H1 (cell line): ENCODE results near the gene EHD4. TPM values are rescaled to one million over a fixed set of nuclear protein-coding genes. Genes with fewer than 3 reads are reported as not detected.

Source experiments
- CTCF ChIA-PET: fragments of 300-600 bp; sonication (Branson Sonifier 250); formaldehyde crosslinking; loops from one replicate; lab custom pipeline; 2021; ENCODE audit not compliant: partially characterized antibody; lab: Charles Lee
- POLR2A ChIA-PET: fragments of 300-600 bp; sonication (Branson Sonifier 250); formaldehyde crosslinking; loops from one replicate; lab custom pipeline; 2021; ENCODE audit warnings: inconsistent platforms; ENCODE audit not compliant: partially characterized antibody; lab: Charles Lee
- DNase-seq, 2 experiments: peaks; one replicate each; pipeline versions ENCODE4 v3.0.0 to v3.0.0-alpha.2; 2010 to 2022; ENCODE audit warnings: low spot score in 2 of 2, low read depth in 1 of 2, mixed read lengths in 1 of 2
- FAIRE-seq: peaks from 2 replicates; lab custom pipeline; 2011; peaks lifted over from hg19 to GRCh38; lab: Jason Lieb, UNC
- H2AFZ ChIP-seq: 2 replicates; pipeline ENCODE4 v1.8.1; 2012; ENCODE audit warnings: low read length, inconsistent platforms
- H2AK5ac ChIP-seq: 2 replicates; pipeline ENCODE4 v1.6.1; 2013; ENCODE audit warnings: low read depth, low read length
- H2BK120ac ChIP-seq: replicated peaks from 2 replicates; pipeline ENCODE3; 2013; ENCODE audit warnings: low read depth, low read length, inconsistent platforms
- H2BK12ac ChIP-seq: 2 replicates; pipeline ENCODE4 v1.6.1; 2013; ENCODE audit warnings: low read depth, low read length
- H2BK15ac ChIP-seq: 2 replicates; pipeline ENCODE4 v1.6.1; 2013; ENCODE audit warnings: low read length
- H2BK20ac ChIP-seq: 2 replicates; pipeline ENCODE4 v1.6.1; 2013; ENCODE audit warnings: low read length
- H2BK5ac ChIP-seq: 2 replicates; pipeline ENCODE4 v1.6.1; 2013; ENCODE audit warnings: low read depth, low read length
- H3K14ac ChIP-seq: 2 replicates; pipeline ENCODE4 v1.6.1; 2013; ENCODE audit warnings: inconsistent platforms; ENCODE audit not compliant: insufficient read length
- H3K18ac ChIP-seq: 2 replicates; pipeline ENCODE4 v1.6.1; 2013; ENCODE audit warnings: low read length; ENCODE audit errors: extremely low read depth
- H3K23ac ChIP-seq: 2 replicates; pipeline ENCODE4 v1.6.1; 2013; ENCODE audit warnings: inconsistent platforms; ENCODE audit not compliant: insufficient read length
- H3K23me2 ChIP-seq: 2 replicates; pipeline ENCODE4 v1.6.1; 2013; ENCODE audit warnings: low read depth, low read length
- H3K27ac ChIP-seq: 2 replicates; pipeline ENCODE4 v1.6.1; 2011; ENCODE audit warnings: low read depth, low read length, inconsistent platforms
- H3K27me3 ChIP-seq, 4 experiments: replicated peaks in 1 of 4; 1 replicate in 1 of 4; 2 replicates in 3 of 4; pipeline versions ENCODE4 v1.6.1 to v1.8.1; 2011 to 2013; ENCODE audit warnings: low read length in 3 of 4, mild to moderate bottlenecking in 3 of 4, inconsistent platforms in 2 of 4, mixed read lengths in 2 of 4, moderate library complexity in 1 of 4; ENCODE audit not compliant: control insufficient read depth in 3 of 4, insufficient read depth in 3 of 4; ENCODE audit errors: extremely low read depth in 1 of 4
- H3K36me3 ChIP-seq, 4 experiments: 2 replicates each; pipeline versions ENCODE4 v1.6.1 to v1.8.1; 2011 to 2013; ENCODE audit warnings: mild to moderate bottlenecking in 4 of 4, low read length in 3 of 4, moderate library complexity in 2 of 4, control low read depth in 1 of 4, inconsistent platforms in 1 of 4; ENCODE audit not compliant: insufficient read depth in 4 of 4, control insufficient read depth in 2 of 4
- H3K4ac ChIP-seq: replicated peaks from 2 replicates; pipeline ENCODE3; 2013; ENCODE audit warnings: low read length, low read depth, mixed read lengths, inconsistent platforms; ENCODE audit not compliant: insufficient read length
- H3K4me1 ChIP-seq, 4 experiments: replicated peaks in 1 of 4; 1 replicate in 1 of 4; 2 replicates in 3 of 4; pipeline versions ENCODE4 v1.6.1 to v1.8.1; 2011 to 2013; ENCODE audit warnings: low read length in 3 of 4, inconsistent platforms in 2 of 4, mixed read lengths in 1 of 4; ENCODE audit not compliant: insufficient read depth in 4 of 4, control insufficient read depth in 3 of 4
- H3K4me2 ChIP-seq, 2 experiments: 2 replicates each; pipeline versions ENCODE4 v1.6.1 to v1.8.1; 2011 to 2013; ENCODE audit warnings: low read depth in 2 of 2, low read length in 2 of 2, control low read depth in 1 of 2, inconsistent platforms in 1 of 2, mild to moderate bottlenecking in 1 of 2; ENCODE audit not compliant: insufficient read depth in 1 of 2
- H3K4me3 ChIP-seq, 4 experiments: fragments of 200-600, 300-600 bp in 1 of 4; sonication (generic), shearing (Covaris generic), sonication (Bioruptor Twin) in 1 of 4; 2 replicates each; pipeline versions ENCODE4 v1.5.1 to v1.8.1; 2011 to 2016; ENCODE audit warnings: low read length in 4 of 4, low read depth in 3 of 4, control low read depth in 2 of 4, inconsistent platforms in 2 of 4, mild to moderate bottlenecking in 2 of 4, mixed read lengths in 1 of 4, moderate library complexity in 1 of 4; ENCODE audit not compliant: insufficient read depth in 2 of 4; ENCODE audit errors: extremely low read depth in 1 of 4
- H3K56ac ChIP-seq: replicated peaks from 2 replicates; pipeline ENCODE3; 2013; ENCODE audit warnings: low read depth, mild to moderate bottlenecking, mixed read lengths, low read length, inconsistent platforms; ENCODE audit not compliant: insufficient read length
- H3K79me1 ChIP-seq: 2 replicates; pipeline ENCODE4 v1.6.1; 2013; ENCODE audit warnings: low read depth, low read length, control low read depth
- H3K79me2 ChIP-seq, 2 experiments: 2 replicates each; pipeline versions ENCODE4 v1.6.1 to v1.8.1; 2012 to 2013; ENCODE audit warnings: low read length in 2 of 2, mild to moderate bottlenecking in 2 of 2, inconsistent platforms in 1 of 2; ENCODE audit not compliant: insufficient read depth in 2 of 2, control insufficient read depth in 1 of 2
- H3K9ac ChIP-seq, 4 experiments: replicated peaks in 1 of 4; 1 replicate in 1 of 4; 2 replicates in 3 of 4; pipeline versions ENCODE4 v1.6.1 to v1.8.1; 2011 to 2013; ENCODE audit warnings: low read depth in 3 of 4, low read length in 3 of 4, control low read depth in 2 of 4, mild to moderate bottlenecking in 2 of 4, moderate library complexity in 2 of 4, inconsistent platforms in 1 of 4; ENCODE audit errors: extremely low read depth in 1 of 4
- H3K9me3 ChIP-seq, 2 experiments: 2 replicates each; pipeline versions ENCODE4 v1.6.1 to v1.8.1; 2012 to 2013; ENCODE audit warnings: mild to moderate bottlenecking in 2 of 2, moderate library complexity in 2 of 2, control low read depth in 1 of 2, inconsistent platforms in 1 of 2, low read depth in 1 of 2, low read length in 1 of 2, mixed read lengths in 1 of 2; ENCODE audit not compliant: insufficient read depth in 2 of 2
- H4K20me1 ChIP-seq, 2 experiments: replicated peaks in 1 of 2; 2 replicates each; pipeline versions ENCODE3 to v1.8.1; 2011 to 2013; ENCODE audit warnings: inconsistent platforms in 2 of 2, low read length in 2 of 2, mild to moderate bottlenecking in 1 of 2; ENCODE audit not compliant: insufficient read depth in 2 of 2, control insufficient read depth in 1 of 2
- H4K5ac ChIP-seq: 2 replicates; pipeline ENCODE4 v1.6.1; 2013; ENCODE audit warnings: low read length, low read depth, mixed read lengths, inconsistent platforms; ENCODE audit not compliant: insufficient read length
- H4K8ac ChIP-seq: 2 replicates; pipeline ENCODE4 v1.8.0; 2013; ENCODE audit warnings: mild to moderate bottlenecking, moderate library complexity, low read length, inconsistent platforms; ENCODE audit not compliant: insufficient read depth; ENCODE audit errors: extremely low read depth
- H4K91ac ChIP-seq: replicated peaks from 2 replicates; pipeline ENCODE3; 2013; ENCODE audit warnings: low read length, mixed read lengths, inconsistent platforms; ENCODE audit not compliant: insufficient read length
- CBX5 ChIP-seq: fragments of 300-800, 300-1000 bp; sonication (generic); IDR thresholded peaks from 2 replicates; pipeline ENCODE4 v1.7.1; 2016; ENCODE audit warnings: antibody characterized with exemption, low read length, low read depth
- CBX8 ChIP-seq: fragments of 300-800, 300-1000 bp; sonication (generic); IDR thresholded peaks from 2 replicates; pipeline ENCODE4 v1.7.1; 2016; ENCODE audit warnings: low read depth, low read length, borderline replicate concordance
- CEBPB ChIP-seq: IDR thresholded peaks from 2 replicates; pipeline ENCODE4 v1.6.1; 2012; ENCODE audit warnings: low read depth, low read length
- E2F6 ChIP-seq: IDR thresholded peaks from 2 replicates; pipeline ENCODE4 v1.6.1; 2012; ENCODE audit warnings: inconsistent platforms
- HDAC2 ChIP-seq, 2 experiments: fragments of 300-600 bp in 1 of 2; sonication (generic) in 1 of 2; IDR thresholded peaks; 2 replicates each; pipeline ENCODE4 v1.6.1; 2011 to 2012; ENCODE audit warnings: low read depth in 2 of 2, low read length in 2 of 2, mild to moderate bottlenecking in 2 of 2, moderate library complexity in 2 of 2, borderline replicate concordance in 1 of 2, inconsistent platforms in 1 of 2
- HDAC6 ChIP-seq: IDR thresholded peaks from one replicate; pipeline ENCODE4 v1.7.1; 2012; ENCODE audit warnings: low read depth, mild to moderate bottlenecking, inconsistent platforms, low read length, moderate library complexity
- WGBS, 2 experiments: shearing (Covaris generic) in 1 of 2; methylation state at CpG; one replicate each; pipeline versions ENCODE4 v1.1.6 to v1.1.7; 2013 to 2015; ENCODE audit warnings: low lambda C conversion rate in 2 of 2, mixed read lengths in 2 of 2, inconsistent platforms in 1 of 2, low coverage in 1 of 2, missing lambda C conversion rate in 1 of 2; ENCODE audit not compliant: insufficient replicate concordance in 2 of 2, insufficient coverage in 1 of 2, insufficient read length in 1 of 2; ENCODE audit errors: extremely low coverage in 1 of 2, missing lambda C conversion rate in 1 of 2; 5-methylcytosine and 5-hydroxymethylcytosine counted together
- polyA plus RNA-seq, 7 experiments: library from polyadenylated mRNA; depleted of rRNA in 3 of 7; stranded (reverse) in 5 of 7; unstranded in 2 of 7; fragments of >200 nt in 5 of 7; fragments of 200-250 nt in 2 of 7; gene quantifications; 1 replicate in 5 of 7; 2 replicates in 1 of 7; 4 replicates in 1 of 7; pipeline versions ENCODE4 v1.2.1 to v1.2.3, GENCODE V29; 2011 to 2013; ENCODE audit warnings: missing spikeins in 2 of 7, mixed read lengths in 2 of 7
- total RNA-seq: library from RNA; stranded (reverse); fragmentation: NEBNext Ultra II Directional; extraction: Animal tissue kit (Norgen Biotek cat#: 25700); gene quantifications from 2 replicates; pipeline ENCODE4 v1.2.1, GENCODE V29; 2021

EHD4 gene
- total and polyA plus RNA-seq, 2 of the 8 experiments (the other 6 are each of a cell fraction or from before 2014, with no cell fraction given), result 17.5 to 24.5 TPM

- Histone ChIP-seq H3K23ac (no peak overlapping the region), H2AFZ (no peak overlapping the region), H3K4me2 (no peak overlapping the region), H3K27me3 (no peaks in the 10 kb centered on the region), H3K79me2 (no peaks in the 10 kb centered on the region), H2BK15ac (no peak overlapping the region), H2AK5ac (no peak overlapping the region), H3K9ac (no peak overlapping the region), H4K20me1 (peaks cover 2 to 3% of the 10 kb centered on the region in 2 experiments), H3K79me1 (peaks cover 6% of the 10 kb centered on the region), H3K36me3 (peaks cover 9 to 21% (median 13%) of the 10 kb centered on the region in 4 experiments; a peak in 7 of 8 replicates), H4K5ac (no peak overlapping the region), H3K18ac (no peak overlapping the region), H3K23me2 (no peaks in the 10 kb centered on the region), H4K91ac (no peak overlapping the region), H2BK5ac (no peak overlapping the region), H3K14ac (no peak overlapping the region), H3K4me3 (no peak overlapping the region), H3K9me3 (no peaks in the 10 kb centered on the region), H2BK12ac (no peak overlapping the region), H3K56ac (no peak overlapping the region), H3K27ac (no peak overlapping the region), H4K8ac (no peak overlapping the region), H2BK120ac (no peak overlapping the region), H3K4ac (no peak overlapping the region), H2BK20ac (no peak overlapping the region), H3K4me1 (no peaks in the 10 kb centered on the region)
- POLR2A ChIA-PET, result interaction anchor here (0.5 kb wide), 1 partner anchor 478 kb away, joined by 5 read pairs; no protein-coding TSS in a partner anchor
- no peak for TF ChIP-seq HDAC6
- TF ChIP-seq CBX8, result no peak
- TF ChIP-seq CEBPB, result no peak
- no peak for TF ChIP-seq E2F6
- no peak for TF ChIP-seq CBX5
- no peak for TF ChIP-seq HDAC2 (IDR thresholded peaks at IDR 0.05; ENCODE audit: borderline replicate concordance in 1 of 2, low read depth in 2 of 2, low read length in 2 of 2)
- no peak for FAIRE-seq
- CTCF ChIA-PET, result interaction anchor here (0.7 to 1.2 kb wide), 3 partner anchors 10 to 42 kb away, joined by 3 to 5 read pairs (median 3); no protein-coding TSS in a partner anchor
- DNase-seq, result no peak
- 89% methylated on average over 5 of the region's 5 CpGs; no CpG with 5 or more reads in 1 of the 2 experiments for WGBS, 2 experiments
Observed at GRCh38 chr15:41914411-41914810, 57.9 kb downstream of the EHD4 start.
